HCT116 (cell line): ENCODE data around the gene ITIH5. TPM values are rescaled to one million over a fixed set of nuclear protein-coding genes. Genes with fewer than 3 reads are reported as not detected.

ENCODE experiments used
- ATAC-seq: fragments of 200-7000 bp; cut with Tn5 transposase; 2 replicates; pipeline ENCODE4 v1.9.1; 2020; ENCODE audit warnings: mild to moderate bottlenecking, moderate library complexity
- BruUV-seq: library from RNA; stranded (reverse); fragments of 400-500 nt; replicated peaks from 2 replicates; lab custom pipeline; 2021; lab: Mats Ljungman, UMichigan
- CTCF ChIA-PET: fragments of 300-600 bp; sonication (Branson Sonifier 250); formaldehyde crosslinking; loops from one replicate; lab custom pipeline; 2021; ENCODE audit warnings: antibody characterized with exemption; lab: Charles Lee
- POLR2A ChIA-PET: fragments of 300-600, 350-600 bp; sonication (Branson Sonifier 250); formaldehyde crosslinking; loops from one replicate; lab custom pipeline; 2021; ENCODE audit warnings: antibody characterized with exemption; lab: Charles Lee
- RAD21 ChIA-PET, 2 experiments: fragments of 300-600 bp; sonication (Branson Sonifier 250); formaldehyde crosslinking; loops; one replicate each; lab custom pipeline; 2023; ENCODE audit warnings: low total read pairs in 2 of 2; ENCODE audit not compliant: uncharacterized antibody in 2 of 2, unreplicated experiment in 2 of 2, low non-redundant PET in 1 of 2; lab: Charles Lee
- DNase-seq: peaks from one replicate; pipeline ENCODE4 v3.0.0-alpha.2; 2010; ENCODE audit warnings: low read depth, low spot score
- H2AFZ ChIP-seq: fragments of 200-600 bp; shearing (Covaris generic), sonication (generic); 2 replicates; pipeline ENCODE4 v1.6.1; 2017; ENCODE audit warnings: low read depth, mixed run types, mixed read lengths, antibody characterized with exemption, low read length; ENCODE audit not compliant: poor library complexity, severe bottlenecking
- H3K27ac ChIP-seq: 2 replicates; pipeline ENCODE4 v1.5.1; 2012; ENCODE audit warnings: low read depth, low read length
- H3K27me3 ChIP-seq: fragments of 200-600 bp; sonication (generic); 2 replicates; pipeline ENCODE4 v1.6.1; 2016; ENCODE audit warnings: mixed run types, low read length, mixed read lengths; ENCODE audit not compliant: insufficient read depth
- H3K36me3 ChIP-seq, 2 experiments: fragments of 200-500 bp in 1 of 2; fragments of 200-600 bp in 1 of 2; sonication (Bioruptor generic) in 1 of 2; sonication (generic) in 1 of 2; 2 replicates each; pipeline versions ENCODE4 v1.5.1 to v1.6.1; 2014 to 2016; ENCODE audit warnings: low read length in 2 of 2, inconsistent platforms in 1 of 2, mixed read lengths in 1 of 2, mixed run types in 1 of 2; ENCODE audit not compliant: insufficient read depth in 2 of 2, control insufficient read depth in 1 of 2
- H3K4me1 ChIP-seq, 2 experiments: fragments of 200-600 bp in 1 of 2; sonication (generic) in 1 of 2; 2 replicates each; pipeline versions ENCODE4 v1.5.1 to v1.6.1; 2012 to 2017; ENCODE audit warnings: low read length in 2 of 2, inconsistent platforms in 1 of 2, mild to moderate bottlenecking in 1 of 2, mixed read lengths in 1 of 2, mixed run types in 1 of 2, moderate library complexity in 1 of 2; ENCODE audit not compliant: insufficient read depth in 2 of 2, control insufficient read depth in 1 of 2
- H3K4me2 ChIP-seq: fragments of 200-600 bp; sonication (generic); 2 replicates; pipeline ENCODE4 v1.6.1; 2017; ENCODE audit warnings: mixed run types, low read length, mixed read lengths
- H3K4me3 ChIP-seq, 2 experiments: fragments of 200-600 bp in 1 of 2; sonication (generic) in 1 of 2; replicated peaks in 1 of 2; 2 replicates each; pipeline ENCODE4 v1.5.1; 2011 to 2016; ENCODE audit warnings: low read length in 2 of 2, control low read depth in 1 of 2, low read depth in 1 of 2, mild to moderate bottlenecking in 1 of 2, mixed read lengths in 1 of 2, mixed run types in 1 of 2
- H3K79me2 ChIP-seq: fragments of 200-600 bp; sonication (generic); 2 replicates; pipeline ENCODE4 v1.6.1; 2017; ENCODE audit warnings: mild to moderate bottlenecking, mixed run types, low read length, moderate library complexity, mixed read lengths; ENCODE audit not compliant: insufficient read depth
- H3K9ac ChIP-seq: fragments of 200-600 bp; sonication (generic); 2 replicates; pipeline ENCODE4 v1.6.1; 2016; ENCODE audit warnings: low read length, mixed read lengths
- H3K9me2 ChIP-seq: fragments of 200-600 bp; sonication (generic), shearing (Covaris generic); 2 replicates; pipeline ENCODE4 v1.6.1; 2017; ENCODE audit warnings: mixed run types, mild to moderate bottlenecking, moderate library complexity; ENCODE audit not compliant: insufficient read depth
- H3K9me3 ChIP-seq, 2 experiments: fragments of 200-500 bp in 1 of 2; fragments of 200-600 bp in 1 of 2; sonication (Bioruptor generic) in 1 of 2; sonication (generic) in 1 of 2; 2 replicates each; pipeline ENCODE4 v1.6.1; 2014 to 2017; ENCODE audit warnings: low read length in 2 of 2, mixed read lengths in 2 of 2, inconsistent platforms in 1 of 2, low read depth in 1 of 2, mild to moderate bottlenecking in 1 of 2, mixed run types in 1 of 2, moderate library complexity in 1 of 2; ENCODE audit not compliant: control insufficient read depth in 1 of 2, insufficient read depth in 1 of 2
- H4K20me1 ChIP-seq: fragments of 200-600 bp; sonication (generic), shearing (Covaris generic); 2 replicates; pipeline ENCODE4 v1.6.1; 2017; ENCODE audit warnings: mixed run types, mild to moderate bottlenecking, moderate library complexity; ENCODE audit not compliant: insufficient read depth
- CBX3 ChIP-seq: IDR thresholded peaks from 2 replicates; pipeline ENCODE4 v1.6.1; 2012; ENCODE audit warnings: low read depth
- CEBPB ChIP-seq: IDR thresholded peaks from 2 replicates; pipeline ENCODE4 v1.6.1; 2012; ENCODE audit warnings: low read depth
- EGR1 ChIP-seq: IDR thresholded peaks from 2 replicates; pipeline ENCODE4 v1.6.1; 2012; ENCODE audit warnings: low read depth
- EZH2phosphoT487 ChIP-seq: fragments of 200-600 bp; IDR thresholded peaks from 2 replicates; pipeline ENCODE4 v1.6.1; 2018; ENCODE audit warnings: antibody characterized with exemption, borderline replicate concordance
- FOSL1 ChIP-seq: IDR thresholded peaks from 2 replicates; pipeline ENCODE4 v1.6.1; 2012; ENCODE audit warnings: low read depth
- JUND ChIP-seq: IDR thresholded peaks from 2 replicates; pipeline ENCODE4 v1.6.1; 2012
- SIN3A ChIP-seq: IDR thresholded peaks from 2 replicates; pipeline ENCODE4 v1.6.1; 2012; ENCODE audit warnings: low read depth
- TCF7L2 ChIP-seq: IDR thresholded peaks from 2 replicates; pipeline ENCODE4 v1.7.0; 2011; ENCODE audit warnings: borderline replicate concordance, inconsistent platforms; ENCODE audit not compliant: insufficient read depth, insufficient read length; ENCODE audit errors: extremely low read depth
- YY1 ChIP-seq: IDR thresholded peaks from 2 replicates; pipeline ENCODE4 v1.6.1; 2011; ENCODE audit warnings: low read length, low read depth, moderate library complexity, mild to moderate bottlenecking; ENCODE audit not compliant: insufficient replicate concordance; ENCODE audit errors: extremely low read depth
- ZFX ChIP-seq: fragments of 450-650 bp; IDR thresholded peaks from 2 replicates; pipeline ENCODE4 v1.6.1; 2017
- intact Hi-C: fragments of 100-400 bp; cut with micrococcal nuclease; formaldehyde crosslinking; loops from 2 replicates; pipeline ENCODE4 v1.10.0; 2022
- total RNA-seq: library from RNA; stranded (reverse); gene quantifications from one replicate; pipeline ENCODE4 v1.2.1, GENCODE V29; 2021; ENCODE audit not compliant: unreplicated experiment
- TF ChIP-seq, protein P1 (sequence below): IDR thresholded peaks from 2 replicates; pipeline ENCODE4 v1.6.1; 2012; ENCODE audit warnings: low read depth
- TF ChIP-seq, protein P2 (sequence below), 3 experiments: fragments of 200-600 bp in 1 of 3; sonication (generic) in 1 of 3; IDR thresholded peaks in 2 of 3; conservative IDR thresholded peaks in 1 of 3; 2 replicates each; pipeline ENCODE4 v1.5.1; 2012 to 2017; ENCODE audit warnings: low read depth in 2 of 3, low read length in 2 of 3, antibody characterized with exemption in 1 of 3, borderline replicate concordance in 1 of 3, control low read depth in 1 of 3, mild to moderate bottlenecking in 1 of 3, mixed read lengths in 1 of 3, mixed run types in 1 of 3, moderate library complexity in 1 of 3; ENCODE audit not compliant: insufficient read depth in 1 of 3
- TF ChIP-seq, protein P3 (sequence below): IDR thresholded peaks from 2 replicates; pipeline ENCODE4 v1.6.1; 2012

The ITIH5 gene
- total RNA-seq, 1 experiment from 2014 or later, result not detected

DNA sequence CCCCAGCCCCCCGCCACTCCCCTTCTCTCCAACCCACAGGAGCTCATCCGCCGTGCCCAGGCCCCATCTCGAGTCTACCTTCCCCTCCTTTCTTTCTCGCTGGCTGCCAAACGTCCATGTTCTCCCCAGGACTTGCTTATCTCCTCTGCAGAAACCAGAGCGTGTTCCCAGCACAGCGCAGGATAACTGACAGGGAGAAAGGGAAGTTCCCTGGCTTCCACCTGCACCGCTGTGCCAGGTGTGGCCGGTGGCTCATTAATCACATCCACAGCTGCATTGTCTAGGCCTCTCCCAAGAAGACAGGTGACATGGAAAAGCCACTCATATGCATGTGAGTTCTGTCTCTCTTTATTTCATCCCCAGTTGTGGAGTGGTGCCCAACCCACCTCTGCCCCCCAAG, 113.2 kb downstream of the ITIH5 start (continued):
- TF ChIP-seq, protein P1, sequence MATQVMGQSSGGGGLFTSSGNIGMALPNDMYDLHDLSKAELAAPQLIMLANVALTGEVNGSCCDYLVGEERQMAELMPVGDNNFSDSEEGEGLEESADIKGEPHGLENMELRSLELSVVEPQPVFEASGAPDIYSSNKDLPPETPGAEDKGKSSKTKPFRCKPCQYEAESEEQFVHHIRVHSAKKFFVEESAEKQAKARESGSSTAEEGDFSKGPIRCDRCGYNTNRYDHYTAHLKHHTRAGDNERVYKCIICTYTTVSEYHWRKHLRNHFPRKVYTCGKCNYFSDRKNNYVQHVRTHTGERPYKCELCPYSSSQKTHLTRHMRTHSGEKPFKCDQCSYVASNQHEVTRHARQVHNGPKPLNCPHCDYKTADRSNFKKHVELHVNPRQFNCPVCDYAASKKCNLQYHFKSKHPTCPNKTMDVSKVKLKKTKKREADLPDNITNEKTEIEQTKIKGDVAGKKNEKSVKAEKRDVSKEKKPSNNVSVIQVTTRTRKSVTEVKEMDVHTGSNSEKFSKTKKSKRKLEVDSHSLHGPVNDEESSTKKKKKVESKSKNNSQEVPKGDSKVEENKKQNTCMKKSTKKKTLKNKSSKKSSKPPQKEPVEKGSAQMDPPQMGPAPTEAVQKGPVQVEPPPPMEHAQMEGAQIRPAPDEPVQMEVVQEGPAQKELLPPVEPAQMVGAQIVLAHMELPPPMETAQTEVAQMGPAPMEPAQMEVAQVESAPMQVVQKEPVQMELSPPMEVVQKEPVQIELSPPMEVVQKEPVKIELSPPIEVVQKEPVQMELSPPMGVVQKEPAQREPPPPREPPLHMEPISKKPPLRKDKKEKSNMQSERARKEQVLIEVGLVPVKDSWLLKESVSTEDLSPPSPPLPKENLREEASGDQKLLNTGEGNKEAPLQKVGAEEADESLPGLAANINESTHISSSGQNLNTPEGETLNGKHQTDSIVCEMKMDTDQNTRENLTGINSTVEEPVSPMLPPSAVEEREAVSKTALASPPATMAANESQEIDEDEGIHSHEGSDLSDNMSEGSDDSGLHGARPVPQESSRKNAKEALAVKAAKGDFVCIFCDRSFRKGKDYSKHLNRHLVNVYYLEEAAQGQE, result no peak
- no peak for TF ChIP-seq EZH2phosphoT487
- TF ChIP-seq CEBPB, result no peak
- TF ChIP-seq, all 23 proteins: peak for 0

DNA sequence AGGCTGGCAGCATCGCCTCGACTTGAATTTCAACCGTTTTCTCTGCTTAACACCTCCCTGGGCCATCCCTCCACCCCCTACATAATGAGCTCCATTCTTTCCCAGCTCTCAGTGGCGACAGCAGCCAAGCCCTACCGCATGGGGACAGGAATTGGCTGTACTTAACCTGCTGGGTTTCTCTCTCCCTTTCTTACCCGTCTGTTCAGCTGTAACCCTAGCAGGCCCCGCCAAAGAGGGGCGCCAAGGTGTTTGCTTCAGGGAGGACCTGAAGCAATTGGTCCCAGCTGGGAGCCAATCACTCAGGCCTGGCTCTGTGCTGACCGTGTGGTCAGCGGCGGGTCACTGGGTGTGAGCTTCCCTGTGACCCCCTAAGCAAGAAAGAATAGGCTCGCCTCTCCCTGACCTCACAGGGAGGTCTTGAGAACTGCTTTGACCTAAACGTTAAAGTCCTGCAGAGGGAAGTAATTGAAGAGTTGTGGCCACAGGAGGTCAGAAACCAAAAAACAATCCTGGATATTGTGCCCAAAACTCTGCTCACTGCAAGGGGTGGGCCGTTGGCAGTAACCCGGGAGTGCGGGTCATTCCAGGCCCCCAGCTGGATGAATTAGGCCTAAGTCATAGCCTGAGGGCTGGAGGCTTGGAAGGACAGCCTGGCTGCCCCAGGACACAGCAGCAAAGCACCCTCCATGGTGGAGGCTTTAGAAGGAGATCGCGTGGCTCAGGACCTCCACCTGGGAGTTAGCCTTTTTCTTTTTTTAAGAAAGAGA, 114.6 kb downstream of the ITIH5 start:
- Histone ChIP-seq H4K20me1 (no peaks in the 10 kb centered on the region), H3K9me3 (no peaks in the 10 kb centered on the region), H3K4me1 (no peaks in the 10 kb centered on the region), H3K27ac (no peak overlapping the region), H3K27me3 (peaks cover 14% of the 10 kb centered on the region; the same call in 1 of the 2 replicates), H3K9ac (no peak overlapping the region), H3K4me3 (no peak overlapping the region), H3K36me3 (no peaks in the 10 kb centered on the region), H3K4me2 (no peak overlapping the region), H2AFZ (no peak overlapping the region), H3K79me2 (no peaks in the 10 kb centered on the region), H3K9me2 (no peaks in the 10 kb centered on the region)
- DNase-seq (no peak), ATAC-seq (no peak)
- no TSS peak for BruUV-seq
- intact Hi-C loops, result no loop called here
- ChIA-PET RAD21 (no interaction called here), CTCF (no interaction called here), POLR2A (no interaction called here)
- no peak for TF ChIP-seq JUND
- no peak for TF ChIP-seq CBX3
- TF ChIP-seq, protein P2, sequence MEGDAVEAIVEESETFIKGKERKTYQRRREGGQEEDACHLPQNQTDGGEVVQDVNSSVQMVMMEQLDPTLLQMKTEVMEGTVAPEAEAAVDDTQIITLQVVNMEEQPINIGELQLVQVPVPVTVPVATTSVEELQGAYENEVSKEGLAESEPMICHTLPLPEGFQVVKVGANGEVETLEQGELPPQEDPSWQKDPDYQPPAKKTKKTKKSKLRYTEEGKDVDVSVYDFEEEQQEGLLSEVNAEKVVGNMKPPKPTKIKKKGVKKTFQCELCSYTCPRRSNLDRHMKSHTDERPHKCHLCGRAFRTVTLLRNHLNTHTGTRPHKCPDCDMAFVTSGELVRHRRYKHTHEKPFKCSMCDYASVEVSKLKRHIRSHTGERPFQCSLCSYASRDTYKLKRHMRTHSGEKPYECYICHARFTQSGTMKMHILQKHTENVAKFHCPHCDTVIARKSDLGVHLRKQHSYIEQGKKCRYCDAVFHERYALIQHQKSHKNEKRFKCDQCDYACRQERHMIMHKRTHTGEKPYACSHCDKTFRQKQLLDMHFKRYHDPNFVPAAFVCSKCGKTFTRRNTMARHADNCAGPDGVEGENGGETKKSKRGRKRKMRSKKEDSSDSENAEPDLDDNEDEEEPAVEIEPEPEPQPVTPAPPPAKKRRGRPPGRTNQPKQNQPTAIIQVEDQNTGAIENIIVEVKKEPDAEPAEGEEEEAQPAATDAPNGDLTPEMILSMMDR (IDR thresholded peaks at IDR 0.05 in 2 of 3, conservative IDR thresholded peaks at IDR 0.05 in 1 of 3; ENCODE audit: borderline replicate concordance in 1 of 3, insufficient read depth in 1 of 3, low read depth in 2 of 3, low read length in 2 of 3), result no peak
- no peak for TF ChIP-seq YY1
- TF ChIP-seq ZFX, result no peak
- no peak for TF ChIP-seq SIN3A
- no peak for TF ChIP-seq FOSL1
- TF ChIP-seq, protein P1, result no peak
- TF ChIP-seq, protein P3, sequence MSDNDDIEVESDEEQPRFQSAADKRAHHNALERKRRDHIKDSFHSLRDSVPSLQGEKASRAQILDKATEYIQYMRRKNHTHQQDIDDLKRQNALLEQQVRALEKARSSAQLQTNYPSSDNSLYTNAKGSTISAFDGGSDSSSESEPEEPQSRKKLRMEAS, result no peak
- TF ChIP-seq CEBPB, result no peak
- TF ChIP-seq TCF7L2, result no peak
- TF ChIP-seq EGR1, result no peak
